HEK293T (cell line): ENCODE results near the gene KCNB1.

ENCODE experiments used
- CTCF ChIA-PET: fragments of 350-600 bp; formaldehyde crosslinking; extraction: SDS; loops from one replicate; lab custom pipeline; 2021; ENCODE audit warnings: antibody characterized with exemption, inconsistent platforms; lab: Yijun Ruan, JAX
- POLR2A ChIA-PET: fragments of 350-600 bp; formaldehyde crosslinking; extraction: SDS; loops from one replicate; lab custom pipeline; 2020; ENCODE audit warnings: antibody characterized with exemption, inconsistent platforms; lab: Yijun Ruan, JAX
- DNase-seq: peaks from one replicate; pipeline ENCODE4 v3.0.0; 2012; ENCODE audit warnings: mixed read lengths; ENCODE audit errors: extremely low spot score
- ARNT ChIP-seq: fragments of 450-650 bp; IDR thresholded peaks from 2 replicates; pipeline ENCODE4 v1.6.1; 2017; ENCODE audit warnings: mild to moderate bottlenecking
- BHLHE40 ChIP-seq: fragments of 450-650 bp; IDR thresholded peaks from 2 replicates; pipeline ENCODE4 v1.6.1; 2016; ENCODE audit warnings: mild to moderate bottlenecking, moderate library complexity, borderline replicate concordance
- CTBP1 ChIP-seq: fragments of 450-650 bp; IDR thresholded peaks from 2 replicates; pipeline ENCODE4 v1.6.1; 2016; ENCODE audit warnings: borderline replicate concordance
- ELF4 ChIP-seq: fragments of 450-650 bp; IDR thresholded peaks from 2 replicates; pipeline ENCODE4 v1.6.1; 2017; ENCODE audit warnings: antibody characterized with exemption
- FOXA1 ChIP-seq: fragments of 450-650 bp; IDR thresholded peaks from 2 replicates; pipeline ENCODE4 v1.6.1; 2016; ENCODE audit warnings: mild to moderate bottlenecking
- FOXK2 ChIP-seq: fragments of 450-650 bp; IDR thresholded peaks from 2 replicates; pipeline ENCODE4 v1.6.1; 2016; ENCODE audit warnings: mild to moderate bottlenecking
- FOXM1 ChIP-seq: fragments of 450-650 bp; IDR thresholded peaks from 2 replicates; pipeline ENCODE4 v1.6.1; 2017; ENCODE audit warnings: mild to moderate bottlenecking, borderline replicate concordance
- HDGF ChIP-seq: fragments of 450-650 bp; IDR thresholded peaks from 2 replicates; pipeline ENCODE4 v1.6.1; 2017; ENCODE audit warnings: antibody characterized with exemption, borderline replicate concordance
- L3MBTL2 ChIP-seq: fragments of 450-650 bp; conservative IDR thresholded peaks from 2 replicates; pipeline ENCODE4 v1.6.1; 2016; ENCODE audit warnings: mild to moderate bottlenecking
- LEF1 ChIP-seq: fragments of 450-650 bp; IDR thresholded peaks from 2 replicates; pipeline ENCODE4 v1.6.1; 2017; ENCODE audit warnings: mild to moderate bottlenecking, borderline replicate concordance
- NFRKB ChIP-seq: fragments of 450-650 bp; IDR thresholded peaks from 2 replicates; pipeline ENCODE4 v1.6.1; 2016; ENCODE audit warnings: mild to moderate bottlenecking, moderate library complexity
- SP1 ChIP-seq: fragments of 450-650 bp; IDR thresholded peaks from 2 replicates; pipeline ENCODE4 v1.6.1; 2017
- SUZ12 ChIP-seq: fragments of 450-650 bp; IDR thresholded peaks from 2 replicates; pipeline ENCODE4 v1.6.1; 2016; ENCODE audit warnings: mild to moderate bottlenecking
- TARDBP ChIP-seq: fragments of 450-650 bp; IDR thresholded peaks from 2 replicates; pipeline ENCODE4 v1.6.1; 2016
- ZNF384 ChIP-seq: fragments of 450-650 bp; IDR thresholded peaks from 2 replicates; pipeline ENCODE4 v1.6.1; 2016
- TF ChIP-seq, protein P1 (sequence below): fragments of 450-650 bp; IDR thresholded peaks from 2 replicates; pipeline ENCODE4 v1.6.1; 2016

KCNB1 gene

DNA sequence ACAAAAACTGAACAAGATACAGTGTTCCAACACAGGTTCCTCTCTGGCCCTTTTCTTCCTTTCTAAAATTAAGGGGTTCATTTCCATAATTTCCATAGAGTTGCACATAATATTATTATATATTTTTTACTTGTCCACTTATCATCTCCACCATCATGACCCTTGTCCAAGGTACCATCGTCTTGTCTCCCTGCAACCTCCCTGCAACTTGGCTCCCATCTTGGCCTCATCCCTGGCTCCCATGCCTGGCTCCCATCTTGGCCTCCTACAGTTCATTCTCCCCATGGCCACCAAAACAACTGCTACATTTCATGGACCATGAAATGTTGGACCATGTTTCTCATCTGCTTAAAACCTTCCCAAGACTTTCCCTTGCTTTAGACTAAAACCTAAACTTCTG lies 3.1 kb upstream of the KCNB1 start:
- DNase-seq, result no peak
- TF ChIP-seq FOXK2 (no peak), HDGF (no peak), ARNT (no peak), TARDBP (no peak), CTBP1 (no peak), ELF4 (no peak), FOXM1 (no peak), BHLHE40 (no peak), SUZ12 (no peak), ZNF384 (no peak), L3MBTL2 (no peak), SP1 (no peak), LEF1 (no peak), NFRKB (no peak)
- POLR2A ChIA-PET, result no interaction called here
- CTCF ChIA-PET, result interaction anchor here (0.9 to 2.7 kb wide), 5 partner anchors 20 to 209 kb away, joined by 3 to 19 read pairs (median 7); no protein-coding TSS in a partner anchor

DNA sequence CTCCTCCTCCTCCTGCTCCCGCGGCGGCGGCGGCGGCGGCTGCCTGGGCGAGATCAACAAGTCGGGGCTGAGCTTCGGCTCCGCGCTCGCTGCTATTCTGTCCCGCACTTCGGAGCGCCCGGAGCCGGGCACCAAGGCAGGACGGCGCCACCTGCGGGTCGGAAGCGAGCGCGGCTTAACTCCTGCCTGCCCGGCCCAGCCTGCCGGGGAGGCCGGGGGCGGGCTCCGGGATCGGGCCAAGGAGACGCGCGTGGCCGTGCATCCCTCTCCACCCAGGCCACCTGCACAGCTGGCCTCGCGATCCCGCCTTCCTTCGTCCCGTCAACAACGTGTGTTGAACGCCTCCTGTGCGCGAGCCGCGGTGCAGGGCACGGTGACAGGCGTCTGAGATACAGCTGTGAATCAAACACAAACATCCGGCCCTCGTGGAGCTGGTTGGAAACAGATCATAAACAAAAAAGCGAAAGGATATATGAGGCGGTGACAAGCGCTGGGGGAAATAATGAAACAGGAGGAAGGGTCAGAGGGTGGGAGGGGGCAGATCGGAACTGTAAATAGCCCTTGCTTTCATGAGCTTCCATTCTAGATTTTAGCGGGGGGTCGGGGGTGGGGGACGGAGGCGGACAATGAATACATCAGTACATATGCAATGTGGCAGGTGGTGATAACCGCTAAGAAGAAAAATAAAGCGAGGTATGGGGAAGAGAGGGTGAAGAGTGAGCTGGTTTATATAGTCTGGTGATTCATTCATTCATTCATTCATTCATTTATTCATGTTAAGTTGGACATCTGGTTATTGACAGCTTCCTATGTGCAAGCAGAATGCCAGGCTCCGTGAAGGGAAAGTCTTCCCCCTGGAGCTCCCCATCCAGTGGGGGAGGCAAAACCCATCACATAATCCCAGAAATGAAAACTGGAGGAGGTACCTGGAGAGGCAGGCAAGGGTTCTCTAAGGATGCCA lies 2.0 kb upstream of the KCNB1 start:
- TF ChIP-seq ZNF384, result no peak
- TF ChIP-seq L3MBTL2, result peak; percentile 61
- POLR2A ChIA-PET, result interaction anchor here (1.0 kb wide), 2 partner anchors 9 to 88 kb away, joined by 3 read pairs; no protein-coding TSS in a partner anchor
- CTCF ChIA-PET, result interaction anchor here (0.6 to 2.7 kb wide), 19 partner anchors 9 to 208 kb away, joined by 3 to 19 read pairs (median 4); no protein-coding TSS in a partner anchor
- peak; percentile 89 for DNase-seq

DNA sequence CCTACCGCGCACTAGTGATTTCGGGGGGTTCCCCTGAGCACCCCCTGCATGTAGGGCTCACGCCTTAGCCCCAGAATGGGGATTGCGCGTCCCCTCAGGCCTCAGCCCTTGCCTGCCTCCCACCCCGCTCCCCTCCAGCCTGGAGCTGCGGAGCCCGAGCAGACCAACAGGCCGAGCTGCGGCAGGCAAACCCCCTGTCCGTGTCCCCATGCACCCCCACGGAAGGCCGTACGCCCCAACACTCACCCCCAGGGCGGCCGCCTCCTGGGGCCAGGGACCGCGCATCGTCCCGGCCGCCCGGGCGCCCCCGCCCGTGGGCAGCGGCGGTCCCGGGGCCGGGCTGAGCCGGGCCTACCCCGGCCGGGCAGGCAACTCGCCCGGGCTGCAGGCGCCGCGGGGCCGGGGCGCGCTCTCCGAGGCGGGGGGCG lies 1.2 kb upstream of the KCNB1 start:
- no peak for TF ChIP-seq TARDBP
- no peak for TF ChIP-seq NFRKB
- TF ChIP-seq BHLHE40, result no peak
- TF ChIP-seq, protein P1, sequence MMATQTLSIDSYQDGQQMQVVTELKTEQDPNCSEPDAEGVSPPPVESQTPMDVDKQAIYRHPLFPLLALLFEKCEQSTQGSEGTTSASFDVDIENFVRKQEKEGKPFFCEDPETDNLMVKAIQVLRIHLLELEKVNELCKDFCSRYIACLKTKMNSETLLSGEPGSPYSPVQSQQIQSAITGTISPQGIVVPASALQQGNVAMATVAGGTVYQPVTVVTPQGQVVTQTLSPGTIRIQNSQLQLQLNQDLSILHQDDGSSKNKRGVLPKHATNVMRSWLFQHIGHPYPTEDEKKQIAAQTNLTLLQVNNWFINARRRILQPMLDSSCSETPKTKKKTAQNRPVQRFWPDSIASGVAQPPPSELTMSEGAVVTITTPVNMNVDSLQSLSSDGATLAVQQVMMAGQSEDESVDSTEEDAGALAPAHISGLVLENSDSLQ, result no peak
- no peak for TF ChIP-seq FOXK2
- TF ChIP-seq FOXM1, result no peak
- no peak for TF ChIP-seq SUZ12
- peak; percentile 28 for DNase-seq
- CTCF ChIA-PET, result interaction anchor here (0.6 to 2.7 kb wide), 11 partner anchors 8 to 163 kb away, joined by 3 to 19 read pairs (median 6); no protein-coding TSS in a partner anchor
- POLR2A ChIA-PET, result no interaction called here

DNA sequence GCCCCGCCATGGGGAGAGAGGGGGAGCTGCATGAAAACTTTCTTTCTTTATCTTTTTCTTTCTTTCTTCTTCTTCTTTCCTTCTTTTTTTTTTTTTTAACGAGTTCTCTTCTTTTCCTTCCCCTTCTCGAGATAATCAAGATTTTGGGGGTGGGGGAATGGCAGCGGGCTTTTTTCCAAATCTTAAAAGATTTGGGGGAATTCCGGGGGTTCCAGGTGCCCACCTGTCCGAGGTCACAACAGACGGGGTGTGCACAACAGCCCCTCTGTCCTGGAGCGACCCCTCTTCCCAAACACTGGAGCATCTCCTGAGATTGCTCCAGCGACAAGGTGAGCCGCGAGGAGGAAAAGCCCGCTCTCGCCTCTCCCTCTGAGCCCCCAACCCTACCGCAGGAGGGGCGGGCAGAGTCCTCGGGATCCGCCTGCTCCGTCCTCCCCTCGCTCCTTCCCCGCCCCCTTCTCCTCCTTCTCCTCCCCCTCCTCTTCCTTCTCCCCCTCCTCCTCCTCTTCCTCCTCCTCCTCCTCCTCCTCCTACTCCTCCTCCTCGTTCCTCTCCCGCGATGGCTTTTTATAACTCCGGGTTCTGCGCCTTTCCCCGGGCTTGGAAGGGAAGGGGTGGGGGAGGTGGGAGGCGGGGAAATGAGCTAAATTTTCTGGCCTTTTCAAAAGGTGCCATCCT lies 689 bp upstream of the KCNB1 start:
- no peak for DNase-seq
- ChIA-PET CTCF (interaction anchor here (0.6 to 2.7 kb wide), 6 partner anchors 18 to 163 kb away, joined by 4 to 19 read pairs (median 8); no protein-coding TSS in a partner anchor), POLR2A (no interaction called here)
- TF ChIP-seq SUZ12, result no peak
- no peak for TF ChIP-seq TARDBP
- no peak for TF ChIP-seq ARNT
- TF ChIP-seq, protein P1, result no peak

DNA sequence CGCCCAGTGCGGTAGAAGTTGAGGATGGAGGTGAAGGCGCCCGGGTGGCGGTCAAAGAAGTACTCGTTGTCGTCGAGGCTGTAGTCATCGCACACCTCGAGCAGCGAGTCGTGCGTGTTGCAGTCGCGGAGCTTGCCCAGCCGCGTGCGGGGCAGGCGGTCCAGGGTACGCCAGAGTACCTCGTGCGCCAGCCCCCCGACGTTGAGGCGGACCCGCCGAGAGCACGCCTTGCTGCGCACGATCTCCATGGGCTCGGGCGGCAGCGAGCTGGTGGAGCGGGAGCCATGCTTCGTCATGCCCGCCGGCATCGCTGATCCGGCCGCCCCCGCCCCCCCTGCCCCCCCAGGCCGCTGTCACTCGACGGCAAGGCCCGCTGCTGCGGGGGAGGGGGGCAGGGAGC lies 295 bp downstream of the KCNB1 start:
- ChIA-PET CTCF (no interaction called here), POLR2A (no interaction called here)
- TF ChIP-seq HDGF (no peak), SP1 (no peak), FOXA1 (no peak), BHLHE40 (no peak), CTBP1 (no peak), SUZ12 (no peak), NFRKB (no peak), ZNF384 (no peak), LEF1 (no peak)
- no peak for DNase-seq

DNA sequence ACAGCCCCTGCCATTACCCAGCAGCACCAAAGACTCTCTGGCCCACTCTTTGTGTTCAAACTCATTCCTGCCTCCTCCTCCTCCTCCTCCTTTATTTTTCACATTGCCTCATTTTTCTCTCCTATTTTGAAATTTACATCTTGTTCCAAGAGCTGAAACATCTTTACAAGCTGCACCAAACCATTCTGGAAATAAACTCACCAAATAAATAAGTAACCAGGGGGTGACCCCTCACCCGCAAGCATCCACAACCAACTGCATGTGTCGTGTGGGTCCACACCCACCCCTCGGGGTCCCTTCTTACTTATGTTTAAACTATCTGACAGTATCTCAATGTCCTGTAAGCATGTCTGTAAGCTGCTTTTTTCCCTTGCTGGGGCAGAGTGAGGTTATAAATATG lies 1.4 kb downstream of the KCNB1 start:
- POLR2A ChIA-PET, result no interaction called here
- CTCF ChIA-PET, result no interaction called here
- TF ChIP-seq, protein P1, result no peak
- TF ChIP-seq FOXK2, result no peak
- TF ChIP-seq HDGF, result no peak
- no peak for TF ChIP-seq L3MBTL2
- no peak for TF ChIP-seq FOXA1
- TF ChIP-seq NFRKB, result no peak
- no peak for TF ChIP-seq ARNT
- no peak for TF ChIP-seq SP1
- TF ChIP-seq ZNF384, result no peak
- no peak for DNase-seq
